Lower lobe of right lung (tissue), 2 donors: ENCODE data around the gene CCDC107. TPM values are rescaled to one million over a fixed set of nuclear protein-coding genes. Genes with fewer than 3 reads are reported as not detected.
A peak's percentile ranks its signal among the peaks of the same experiment; 100 is the strongest.

ENCODE experiments used
- ATAC-seq, 2 donors: fragments of 200-7000 bp; cut with Tn5 transposase; one replicate each; pipeline ENCODE4 v1.9.1; 2020 to 2022; ENCODE audit warnings: mild to moderate bottlenecking in 2 of 2, moderate library complexity in 2 of 2
- DNase-seq: peaks from one replicate; pipeline ENCODE4 v3.0.0-alpha.2; 2020
- H3K27ac ChIP-seq: fragments of 200-600 bp; one replicate; pipeline ENCODE4 v1.8.0; 2022
- H3K27me3 ChIP-seq: fragments of 200-600 bp; one replicate; pipeline ENCODE4 v1.8.0; 2022; ENCODE audit warnings: low read depth
- H3K36me3 ChIP-seq: fragments of 200-600 bp; one replicate; pipeline ENCODE4 v1.8.0; 2022; ENCODE audit warnings: mild to moderate bottlenecking
- H3K4me1 ChIP-seq: fragments of 200-600 bp; one replicate; pipeline ENCODE4 v1.8.0; 2022
- H3K4me3 ChIP-seq: fragments of 200-600 bp; one replicate; pipeline ENCODE4 v1.8.0; 2022; ENCODE audit warnings: mild to moderate bottlenecking
- H3K9me3 ChIP-seq: fragments of 200-600 bp; one replicate; pipeline ENCODE4 v1.8.0; 2022
- CTCF ChIP-seq: fragments of 200-600 bp; IDR thresholded peaks from one replicate; pipeline ENCODE4 v1.8.0; 2022; ENCODE audit warnings: antibody characterized with exemption, mild to moderate bottlenecking
- intact Hi-C: fragments of 100-400 bp; cut with DNase I; formaldehyde crosslinking; loops from one replicate; pipeline ENCODE4 v1.11.0; 2022
- total RNA-seq: library from RNA; stranded (reverse); fragmentation: NEBNext Ultra II Directional; extraction: Animal tissue kit (Norgen Biotek cat#: 25700); gene quantifications from one replicate; pipeline ENCODE4 v1.2.1, GENCODE V29; 2021
- donor health status: DM: no; HTN: yes; CAD: no; lungs with severe emphysema.

CCDC107 gene
- total RNA-seq, 1 donor from 2014 or later, result 28.9 TPM

- peaks cover 24% of the 10 kb centered on the region for H3K4me1 ChIP-seq
- TF ChIP-seq CTCF, result no peak
- H3K9me3 ChIP-seq, result no peaks in the 10 kb centered on the region
- ATAC-seq (peak; percentile 20 to 61), DNase-seq (no peak)
- intact Hi-C loops, result no loop called here
- no peaks in the 10 kb centered on the region for H3K36me3 ChIP-seq
- H3K27me3 ChIP-seq, result no peaks in the 10 kb centered on the region
- H3K27ac ChIP-seq, result peak overlapping the region; percentile 20
- H3K4me3 ChIP-seq, result no peak overlapping the region
These were observed 39.0 kb upstream of the CCDC107 start for GRCh38 chr9:35618854-35619799.

- intact Hi-C loops, result no loop called here
- DNase-seq (no peak), ATAC-seq (no peak)
- no peak overlapping the region for H3K27ac ChIP-seq
- H3K9me3 ChIP-seq, result no peaks in the 10 kb centered on the region
- no peaks in the 10 kb centered on the region for H3K27me3 ChIP-seq
- TF ChIP-seq CTCF, result no peak
- peaks cover 24% of the 10 kb centered on the region for H3K4me1 ChIP-seq
- no peaks in the 10 kb centered on the region for H3K36me3 ChIP-seq
- H3K4me3 ChIP-seq, result no peak overlapping the region
These were observed 38.3 kb upstream of the CCDC107 start for GRCh38 chr9:35619800-35620158.

GRCh38 chr9:35627575-35627974 lies 30.5 kb upstream of the CCDC107 start:
- Histone ChIP-seq H3K36me3 (no peaks in the 10 kb centered on the region), H3K4me1 (no peaks in the 10 kb centered on the region), H3K27ac (no peak overlapping the region), H3K27me3 (no peaks in the 10 kb centered on the region), H3K9me3 (no peaks in the 10 kb centered on the region), H3K4me3 (no peak overlapping the region)
- no peak for DNase-seq
- intact Hi-C loops, result no loop called here
- no peak for TF ChIP-seq CTCF
- no peak for ATAC-seq

- no peaks in the 10 kb centered on the region for H3K4me1 ChIP-seq
- intact Hi-C loops, result no loop called here
- no peaks in the 10 kb centered on the region for H3K27me3 ChIP-seq
- no peak overlapping the region for H3K4me3 ChIP-seq
- no peak for TF ChIP-seq CTCF
- no peaks in the 10 kb centered on the region for H3K9me3 ChIP-seq
- H3K36me3 ChIP-seq, result no peaks in the 10 kb centered on the region
- H3K27ac ChIP-seq, result no peak overlapping the region
- DNase-seq (no peak), ATAC-seq (no peak)
These were observed 29.6 kb upstream of the CCDC107 start for GRCh38 chr9:35628389-35628991.

- Histone ChIP-seq H3K4me3 (no peak overlapping the region), H3K27ac (no peak overlapping the region), H3K36me3 (no peaks in the 10 kb centered on the region), H3K4me1 (no peaks in the 10 kb centered on the region), H3K27me3 (no peaks in the 10 kb centered on the region), H3K9me3 (no peaks in the 10 kb centered on the region)
- intact Hi-C loops, result no loop called here
- no peak for ATAC-seq
- DNase-seq, result no peak
- no peak for TF ChIP-seq CTCF
These were observed 28.5 kb upstream of the CCDC107 start for GRCh38 chr9:35629597-35629996.
